Measurements from ENCODE around the gene TTC31.
A peak's percentile ranks its signal among the peaks of the same experiment; 100 is the strongest.
"Not testable (repeated sequence)": the region's sequence is repeated elsewhere in the genome, so short reads cannot be mapped to it uniquely, and the experiment has no call there.

TTC31 gene

DNA sequence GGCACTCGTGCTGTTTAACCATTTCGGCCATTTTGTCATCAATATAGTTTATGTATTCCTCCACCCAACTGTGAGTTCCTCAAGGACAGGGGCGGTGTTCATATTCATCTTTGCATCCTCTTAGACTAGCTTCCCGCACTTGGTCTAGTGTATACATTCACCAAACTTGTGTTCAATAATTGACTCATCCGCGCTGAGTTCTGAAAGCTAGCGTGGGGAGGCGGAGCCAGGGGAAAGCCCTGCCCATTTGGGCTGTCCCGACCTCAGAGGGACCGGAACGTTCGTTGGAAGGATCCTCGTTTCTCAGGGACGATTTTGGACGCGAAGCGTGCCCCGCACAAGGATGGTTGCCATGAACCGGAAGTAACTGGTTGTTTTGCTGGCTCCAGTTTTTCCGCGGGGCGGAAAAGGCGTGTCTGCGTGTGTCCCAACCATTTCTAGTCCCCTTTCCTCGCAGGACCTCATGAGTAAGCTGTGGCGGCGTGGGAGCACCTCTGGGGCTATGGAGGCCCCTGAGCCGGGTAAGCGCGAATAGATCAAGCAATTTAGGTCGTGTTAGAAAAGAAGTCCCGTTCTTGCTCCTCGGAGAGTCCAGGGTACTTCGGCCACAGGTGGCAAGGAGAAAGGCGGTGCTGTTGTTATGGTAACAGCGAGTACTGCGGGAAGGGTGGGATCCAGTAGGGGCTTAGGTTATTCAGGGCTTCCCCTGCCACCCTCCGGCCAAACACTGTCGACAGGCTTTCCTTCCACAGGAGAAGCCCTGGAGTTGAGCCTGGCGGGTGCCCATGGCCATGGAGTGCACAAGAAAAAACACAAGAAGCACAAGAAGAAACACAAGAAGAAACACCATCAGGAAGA lies 28.0 kb upstream of the TTC31 start, which contains the start of gene INO80B:
TSS of gene INO80B (plus strand) at position 434 of the 858 bp plus-strand sequence. CDS start at position 464, 30 bp downstream.
- peak within 1 kb of the TSS; percentile 50 to 74 (median 60) for H3K4me3 ChIP-seq
- peak within 1 kb of the TSS; percentile 2 to 98 (median 79) for H3K27ac ChIP-seq

DNA sequence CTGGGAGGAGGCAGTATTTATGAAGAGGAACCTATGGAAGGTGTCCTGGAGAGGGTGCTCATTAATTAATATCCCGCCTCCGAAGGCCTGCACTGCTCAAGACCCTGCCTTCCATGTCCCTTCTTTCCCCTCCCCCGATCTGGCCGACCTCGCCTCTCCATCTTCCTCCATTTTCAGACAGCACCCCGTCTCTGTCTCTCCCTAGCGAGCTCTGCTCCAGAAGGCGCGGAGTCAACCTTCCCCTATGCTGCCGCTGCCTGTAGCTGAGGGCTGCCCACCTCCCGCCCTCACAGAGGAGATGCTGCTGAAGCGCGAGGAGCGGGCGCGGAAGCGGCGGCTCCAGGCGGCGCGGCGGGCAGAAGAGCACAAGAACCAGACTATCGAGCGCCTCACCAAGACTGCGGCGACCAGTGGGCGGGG lies 25.7 kb upstream of the TTC31 start:
- peak overlapping the region; percentile 24 to 99 (median 94) for H3K27ac ChIP-seq
- peak overlapping the region; percentile 51 to 76 (median 65) for H3K4me3 ChIP-seq

- Histone ChIP-seq H3K27ac (peak overlapping the region; percentile 24 to 99 (median 94)), H3K4me3 (peak overlapping the region; percentile 51 to 76 (median 65))
Observed at GRCh38 chr2:74457549-74458131, 25.2 kb upstream of the TTC31 start.

DNA sequence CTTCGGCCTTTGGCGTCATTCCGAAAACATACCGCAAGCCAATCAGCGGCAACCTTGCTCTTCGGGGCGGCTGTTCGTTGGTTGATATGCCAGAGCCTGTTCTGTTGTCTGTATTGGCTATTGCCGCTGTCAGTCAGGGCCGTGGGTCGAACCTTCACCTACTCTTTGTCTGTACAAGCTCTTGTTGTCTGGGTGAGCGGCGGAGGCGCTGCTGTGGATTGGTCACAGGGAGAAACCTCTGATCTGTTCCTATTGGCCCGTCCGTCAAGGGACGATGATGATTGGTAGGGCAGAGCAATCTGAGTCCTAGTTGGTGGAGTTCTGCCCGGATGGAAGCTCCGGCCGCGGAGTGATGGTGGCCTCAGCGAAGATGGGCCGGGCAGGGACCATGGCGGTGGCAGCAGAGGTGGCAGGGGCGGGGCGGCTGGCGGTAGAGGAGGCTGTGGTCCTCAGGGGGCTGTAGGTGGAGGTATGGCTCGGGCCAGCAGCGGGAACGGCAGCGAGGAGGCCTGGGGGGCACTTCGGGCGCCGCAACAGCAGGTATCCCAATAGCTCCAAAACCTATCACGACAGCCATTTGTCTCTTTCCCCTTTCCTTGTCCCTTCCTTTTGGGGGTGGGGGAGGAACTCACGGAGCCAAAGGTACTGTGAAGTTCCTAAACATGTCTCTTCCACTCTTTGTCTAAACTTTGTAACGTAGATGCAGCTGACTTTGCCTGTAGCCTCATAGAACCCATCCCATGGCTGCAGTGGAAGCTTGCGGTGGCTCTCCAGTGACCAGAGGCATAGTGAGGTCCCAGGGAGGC lies 24.5 kb upstream of the TTC31 start, which contains the start of gene WBP1:
TSS of gene WBP1 (plus strand) at position 307 of the 806 bp plus-strand sequence. CDS start at position 472, 165 bp downstream.
- peak within 1 kb of the TSS; percentile 24 to 99 (median 94) for H3K27ac ChIP-seq

DNA sequence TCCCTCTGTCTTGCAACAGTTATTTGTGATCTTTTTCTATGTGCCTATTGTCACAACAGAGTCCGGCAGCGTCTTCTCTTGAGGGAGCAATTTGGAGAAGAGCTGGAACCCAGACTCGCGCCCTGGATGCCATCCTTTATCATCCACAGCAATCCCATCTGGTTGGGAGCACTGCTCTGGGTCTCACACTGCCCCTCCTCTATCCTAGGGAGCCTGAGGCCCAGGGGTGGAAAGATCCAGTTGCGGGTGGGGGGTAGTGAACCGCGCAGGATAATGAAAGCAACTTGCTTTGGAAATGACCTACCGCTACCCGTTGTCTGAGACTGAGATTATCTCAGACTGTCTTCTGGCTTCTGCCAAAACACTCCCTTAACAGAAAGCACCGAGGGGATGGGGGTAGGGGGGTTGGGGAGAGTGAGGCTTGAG lies 23.9 kb upstream of the TTC31 start:
- Histone ChIP-seq H3K27ac (peak overlapping the region in 19 of 21 experiments; percentile 69 to 99 (median 86)), H3K4me3 (peak overlapping the region; percentile 58 to 76 (median 65))

More for the DNA sequence above, 24.5 kb upstream of the TTC31 start, which contains the start of gene WBP1:
- peak within 1 kb of the TSS; percentile 58 to 76 (median 65) for H3K4me3 ChIP-seq

- peak overlapping the region in 1 of 21 experiments; percentile 94 for H3K27ac ChIP-seq
- H3K4me3 ChIP-seq: peak overlapping the region in 4 of 7 experiments; percentile 58 to 76 (median 69)
Observed at GRCh38 chr2:74459503-74460118, 23.3 kb upstream of the TTC31 start.

DNA sequence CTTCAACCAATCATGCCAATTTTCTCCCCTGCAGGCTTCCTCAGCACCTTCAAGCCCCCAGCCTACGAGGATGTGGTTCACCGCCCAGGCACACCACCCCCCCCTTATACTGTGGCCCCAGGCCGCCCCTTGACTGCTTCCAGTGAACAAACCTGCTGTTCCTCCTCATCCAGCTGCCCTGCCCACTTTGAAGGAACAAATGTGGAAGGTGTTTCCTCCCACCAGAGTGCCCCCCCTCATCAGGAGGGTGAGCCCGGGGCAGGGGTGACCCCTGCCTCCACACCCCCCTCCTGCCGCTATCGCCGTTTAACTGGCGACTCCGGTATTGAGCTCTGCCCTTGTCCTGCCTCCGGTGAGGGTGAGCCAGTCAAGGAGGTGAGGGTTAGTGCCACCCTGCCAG lies 22.7 kb upstream of the TTC31 start:
- H3K4me3 ChIP-seq, H3K27ac ChIP-seq: not testable (repeated sequence)

- Histone ChIP-seq H3K4me3 (no peak overlapping the region), H3K27ac (peak overlapping the region in 1 of 21 experiments; percentile 12)
Observed at GRCh38 chr2:74461187-74462053, 21.5 kb upstream of the TTC31 start.

DNA sequence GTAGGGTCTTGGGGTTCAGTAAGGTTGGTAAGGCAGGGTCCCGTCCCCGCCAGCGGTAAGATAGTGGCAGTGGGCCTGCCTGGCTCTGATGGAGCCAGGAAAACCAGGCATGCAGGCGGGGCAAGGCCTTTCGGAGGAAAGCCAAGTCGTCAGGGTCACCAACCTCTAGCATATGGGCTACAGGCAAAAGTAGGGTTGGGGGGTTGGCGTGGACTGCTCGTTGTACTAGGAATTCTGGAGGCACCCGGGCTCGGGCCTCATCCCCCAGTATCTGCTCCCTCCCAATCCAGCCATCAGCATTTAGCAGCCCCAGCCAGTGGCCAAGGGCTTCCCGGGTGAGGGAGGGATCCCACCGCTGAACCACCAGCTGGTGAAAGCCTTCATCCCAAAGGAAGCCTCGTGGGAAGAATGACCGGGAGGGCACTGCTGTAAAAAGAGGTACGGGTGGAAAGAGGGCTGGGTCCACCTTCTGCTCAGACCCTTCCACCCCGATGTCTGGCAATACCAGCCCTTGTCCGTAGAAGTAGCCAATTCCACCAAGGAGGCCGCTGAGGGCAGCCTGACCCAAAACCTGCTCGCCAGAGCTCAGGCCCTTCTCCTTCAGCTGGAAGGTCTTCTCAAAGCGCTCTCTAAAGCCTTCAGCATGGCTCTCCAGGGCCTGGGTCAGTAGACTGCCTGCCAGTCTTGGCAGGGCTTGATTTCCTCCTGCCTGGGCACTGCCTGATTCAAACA lies 20.7 kb upstream of the TTC31 start:
- Histone ChIP-seq H3K4me3 (no peak overlapping the region), H3K27ac (no peak overlapping the region)

GRCh38 chr2:74462786-74463105 lies 20.1 kb upstream of the TTC31 start:
- Histone ChIP-seq H3K27ac (no peak overlapping the region), H3K4me3 (no peak overlapping the region)

DNA sequence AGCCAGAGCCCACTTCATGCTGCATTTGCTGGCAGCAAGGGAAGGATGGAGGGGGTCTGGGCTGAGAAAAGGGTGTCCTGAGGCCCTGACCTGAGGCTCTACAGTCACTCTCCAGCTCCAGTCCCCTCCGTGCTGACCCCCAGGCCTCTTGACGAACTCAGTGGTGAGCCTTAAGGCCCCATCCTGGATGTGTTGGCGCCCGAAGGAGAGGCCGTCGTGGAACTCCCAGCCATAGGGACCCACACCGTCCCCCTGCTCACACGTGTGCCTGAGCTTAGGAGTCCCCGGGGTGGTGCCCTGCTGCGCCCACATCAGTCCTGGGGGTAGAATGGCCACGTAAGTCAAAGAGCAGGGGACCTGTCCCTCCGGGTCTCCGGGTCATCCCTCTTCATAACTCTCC lies 18.5 kb upstream of the TTC31 start:
- peak overlapping the region in 20 of 21 experiments; percentile 24 to 94 (median 89) for H3K27ac ChIP-seq
- peak overlapping the region; percentile 69 to 95 (median 82) for H3K4me3 ChIP-seq

GRCh38 chr2:74470742-74471141 lies 12.1 kb upstream of the TTC31 start:
- not testable (repeated sequence) for H3K4me3 ChIP-seq, H3K27ac ChIP-seq

GRCh38 chr2:74471332-74472065 lies 11.4 kb upstream of the TTC31 start:
- H3K4me3 ChIP-seq: peak overlapping the region; percentile 54 to 75 (median 67)
- peak overlapping the region; percentile 47 to 96 (median 89) for H3K27ac ChIP-seq

DNA sequence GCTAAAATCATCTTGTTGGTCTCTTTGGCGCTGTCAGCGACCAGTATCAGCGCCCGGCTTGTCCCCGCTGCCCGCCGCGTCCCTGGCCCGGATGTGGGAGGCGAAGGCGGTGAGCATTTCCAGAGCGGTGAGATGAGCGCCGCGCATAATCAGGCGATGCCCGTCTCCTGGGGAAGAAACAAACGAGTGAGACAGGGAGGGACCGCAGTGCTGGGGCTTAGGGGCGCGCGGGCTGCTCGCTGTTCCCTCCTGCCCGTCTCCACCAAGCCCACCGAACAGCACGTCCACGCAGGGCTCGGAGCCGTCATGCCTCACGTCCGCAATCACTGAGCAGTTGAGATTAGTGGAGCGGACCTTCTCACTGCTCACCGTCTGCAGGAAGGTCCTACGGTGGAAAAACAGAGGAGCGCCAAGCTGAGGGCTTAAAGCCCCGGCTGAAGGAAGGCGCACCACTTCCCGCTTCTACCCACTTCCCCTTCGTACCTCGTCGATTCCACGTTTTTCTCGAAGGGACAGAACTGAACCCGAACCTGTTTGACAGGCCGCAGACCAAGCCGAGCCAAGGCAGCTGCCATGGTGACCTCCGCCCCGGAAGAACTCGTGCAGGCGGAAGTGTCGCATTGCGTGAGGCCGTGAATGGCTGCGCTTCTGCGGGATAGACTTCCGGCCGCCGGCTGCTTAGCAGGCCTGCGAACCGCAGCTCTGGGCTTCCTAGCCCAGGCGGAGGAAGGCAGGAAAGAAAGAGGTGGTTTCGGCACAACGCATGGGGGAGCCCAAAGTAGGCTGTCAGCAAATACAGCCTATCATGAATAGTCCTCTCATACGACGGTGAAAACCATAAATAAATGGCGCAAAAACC lies 10.6 kb upstream of the TTC31 start, which contains the start of gene MRPL53:
TSS of gene MRPL53 (minus strand) at position 595 of the 859 bp plus-strand sequence. CDS start at position 575, 20 bp downstream.
- H3K27ac ChIP-seq: peak within 1 kb of the TSS; percentile 52 to 96 (median 89)
- peak within 1 kb of the TSS; percentile 54 to 75 (median 67) for H3K4me3 ChIP-seq

DNA sequence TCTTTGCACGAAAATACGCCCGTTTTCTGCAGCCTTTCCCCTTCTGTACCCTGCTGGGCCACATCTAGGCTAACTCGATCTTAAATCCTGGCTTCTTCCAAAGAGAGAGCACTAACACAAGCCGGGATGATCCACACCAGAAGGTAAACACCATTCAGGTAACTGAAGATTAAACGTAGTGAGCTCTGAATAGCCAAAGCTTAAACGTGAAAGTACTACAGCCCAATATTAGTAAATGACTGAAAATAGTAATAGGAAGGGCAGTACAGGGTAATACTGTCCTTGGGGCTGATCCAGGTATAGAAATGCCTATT lies 10.0 kb upstream of the TTC31 start:
- Histone ChIP-seq H3K27ac (peak overlapping the region; percentile 52 to 96 (median 89)), H3K4me3 (peak overlapping the region; percentile 54 to 75 (median 67))

DNA sequence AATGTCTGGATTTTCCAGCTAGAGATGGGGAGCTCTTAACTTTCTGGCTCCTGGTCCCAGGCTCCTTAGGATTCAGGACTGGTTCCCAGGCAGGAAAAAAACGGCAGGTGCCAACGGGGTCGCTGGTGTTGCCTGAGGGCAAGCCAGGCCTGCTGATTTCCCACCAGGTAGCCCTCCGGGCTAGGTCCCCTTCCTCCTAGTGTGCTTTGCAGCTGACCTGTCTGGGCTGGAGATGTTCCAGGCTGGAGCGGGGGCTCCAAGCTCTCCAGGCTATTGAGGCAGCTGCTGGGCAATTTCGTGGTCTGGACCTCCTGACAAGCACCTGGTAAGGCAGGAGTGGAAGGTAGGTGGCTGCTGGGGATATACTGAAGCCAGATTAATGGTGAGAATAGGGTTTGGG lies 8.4 kb upstream of the TTC31 start:
- Histone ChIP-seq H3K4me3 (no peak overlapping the region), H3K27ac (no peak overlapping the region)
